RPMI8226 (cell line): Measurements from ENCODE around the gene NOS1AP.

Experiments used
- DNase-seq: peaks from one replicate; pipeline ENCODE4 v3.0.0-alpha.2; 2015

NOS1AP gene

GRCh38 chr1:162305969-162306368 is 236.5 kb downstream of the NOS1AP start:
- DNase-seq: no peak

GRCh38 chr1:162310337-162310736 is 240.8 kb downstream of the NOS1AP start:
- no peak for DNase-seq

DNA sequence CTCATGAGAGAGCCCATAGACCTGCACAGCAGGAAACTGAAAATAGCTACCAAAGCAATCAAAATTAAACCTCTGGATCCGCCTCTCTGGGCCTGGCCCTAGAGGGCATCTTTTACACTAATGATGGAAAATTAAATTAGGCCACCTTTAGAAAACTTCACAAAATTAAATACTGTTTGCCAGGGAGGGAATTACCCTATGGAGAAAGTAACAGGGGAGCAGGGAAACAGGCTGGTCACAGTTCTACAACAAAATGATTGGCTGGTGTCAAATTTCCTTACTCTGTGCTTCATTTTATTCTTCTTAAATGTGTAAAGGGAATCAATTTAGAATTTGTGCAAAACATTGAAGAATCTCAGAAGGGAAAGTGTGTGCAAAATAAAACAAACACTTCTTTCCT is 244.7 kb downstream of the NOS1AP start:
- DNase-seq: no peak

- no peak for DNase-seq
These were observed 246.2 kb downstream of the NOS1AP start for GRCh38 chr1:162315673-162316072.

GRCh38 chr1:162316187-162316586 is 246.7 kb downstream of the NOS1AP start:
- no peak for DNase-seq

- DNase-seq: no peak
These were observed 248.1 kb downstream of the NOS1AP start for GRCh38 chr1:162317621-162318020.

DNA sequence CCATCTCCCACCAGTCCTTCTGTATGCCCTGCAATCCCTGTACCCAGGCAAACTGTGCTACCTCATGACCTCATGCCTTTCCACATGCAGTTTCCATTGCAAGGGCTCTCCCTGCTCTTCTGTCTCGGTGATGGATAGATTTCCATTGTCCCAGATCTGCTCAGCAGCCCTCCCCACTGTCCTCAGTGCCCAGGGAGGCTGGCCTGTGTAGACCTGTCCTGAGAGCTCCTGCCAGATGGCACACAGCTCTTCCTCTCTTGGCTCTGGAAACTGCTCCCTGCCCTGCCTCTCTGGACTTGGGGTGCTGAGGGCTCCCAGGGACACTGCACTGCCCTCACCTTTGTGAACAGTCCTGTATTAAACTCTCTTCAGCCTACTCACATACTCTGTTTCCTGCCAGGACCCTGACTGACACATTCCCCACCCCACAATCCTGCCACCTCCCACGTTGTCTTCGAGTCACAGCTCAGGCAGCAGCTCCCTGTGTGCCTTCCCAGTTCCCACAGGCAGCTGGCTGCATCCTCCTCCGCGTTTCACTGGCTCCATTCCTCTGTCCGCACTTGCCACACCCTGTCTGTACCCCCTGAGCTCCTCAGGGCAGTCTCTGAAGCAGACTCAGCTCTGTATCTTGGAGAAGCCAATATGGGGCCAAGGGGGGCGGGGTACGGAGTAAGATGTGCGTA is 250.1 kb downstream of the NOS1AP start:
- DNase-seq: no peak

GRCh38 chr1:162321809-162322422 is 252.4 kb downstream of the NOS1AP start:
- DNase-seq: no peak

- no peak for DNase-seq
These were observed 253.5 kb downstream of the NOS1AP start for GRCh38 chr1:162323023-162323422.

DNA sequence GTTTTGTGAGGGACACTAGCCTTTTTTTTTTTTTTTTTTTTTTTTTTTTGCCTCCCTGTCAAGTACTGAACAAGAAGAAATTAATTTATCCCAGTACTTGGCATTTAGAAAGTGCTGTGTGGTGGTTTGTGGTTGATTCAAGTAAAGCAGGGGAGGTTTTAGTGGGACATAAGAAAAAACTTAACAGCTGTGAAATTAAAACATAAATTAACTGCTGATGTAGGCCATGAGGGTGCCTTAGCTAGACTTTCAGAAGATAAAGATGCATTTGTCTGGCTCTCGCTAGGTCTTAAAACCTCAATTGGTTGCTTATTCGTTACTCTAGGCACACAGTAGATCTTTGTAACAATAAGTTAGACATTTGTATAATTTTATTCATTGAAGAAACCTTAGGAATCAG is 254.9 kb downstream of the NOS1AP start:
- no peak for DNase-seq

- no peak for DNase-seq
These were observed 257.1 kb downstream of the NOS1AP start for GRCh38 chr1:162326559-162326958.

DNA sequence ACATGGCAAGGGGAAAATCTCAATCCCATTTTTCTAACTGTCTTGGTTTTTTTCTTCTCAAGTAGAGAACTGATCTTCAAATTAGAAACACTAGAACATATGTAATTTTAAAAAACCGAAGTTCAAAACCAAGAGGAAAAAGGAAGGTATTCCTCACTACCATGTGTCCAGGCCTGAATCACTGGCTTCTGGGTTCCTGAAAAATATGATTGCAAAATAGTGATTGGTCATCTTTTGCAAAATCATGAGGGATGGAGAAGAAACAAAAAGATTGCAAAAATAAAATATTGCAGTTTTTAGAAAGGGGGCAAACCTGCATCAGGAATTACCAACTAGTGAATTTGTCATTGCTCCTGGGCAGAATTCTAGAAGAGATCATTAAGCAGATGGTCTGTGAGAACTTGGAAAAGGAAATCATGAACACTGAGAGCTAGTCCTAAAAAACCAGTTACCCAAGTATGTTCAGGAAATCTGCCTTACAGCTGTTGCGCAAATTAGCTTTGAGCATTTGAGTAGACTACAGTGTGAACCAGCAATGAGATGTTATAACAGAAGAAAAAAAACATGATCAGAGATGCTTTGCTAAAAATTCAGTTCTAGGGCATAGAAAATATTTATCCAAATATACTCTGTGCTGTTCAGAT is 257.8 kb downstream of the NOS1AP start:
- no peak for DNase-seq

DNA sequence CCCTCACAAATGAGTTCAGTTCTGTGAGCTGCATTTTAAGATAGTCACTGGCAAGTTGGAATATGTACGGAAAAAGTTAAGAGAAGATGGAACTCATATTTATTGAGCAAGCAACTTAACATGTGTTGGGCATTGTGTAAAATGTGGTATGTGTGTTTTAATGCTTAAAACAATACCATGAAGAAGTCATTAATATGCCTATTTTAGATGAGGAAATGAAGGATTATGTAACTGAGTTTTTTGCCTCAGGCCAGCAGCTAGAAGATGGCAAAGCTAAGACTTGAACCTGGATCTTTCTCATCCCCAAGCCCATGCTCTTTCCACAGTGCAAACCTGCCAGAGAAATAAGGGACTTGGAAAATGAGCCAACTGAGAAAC is 258.3 kb downstream of the NOS1AP start:
- no peak for DNase-seq

DNA sequence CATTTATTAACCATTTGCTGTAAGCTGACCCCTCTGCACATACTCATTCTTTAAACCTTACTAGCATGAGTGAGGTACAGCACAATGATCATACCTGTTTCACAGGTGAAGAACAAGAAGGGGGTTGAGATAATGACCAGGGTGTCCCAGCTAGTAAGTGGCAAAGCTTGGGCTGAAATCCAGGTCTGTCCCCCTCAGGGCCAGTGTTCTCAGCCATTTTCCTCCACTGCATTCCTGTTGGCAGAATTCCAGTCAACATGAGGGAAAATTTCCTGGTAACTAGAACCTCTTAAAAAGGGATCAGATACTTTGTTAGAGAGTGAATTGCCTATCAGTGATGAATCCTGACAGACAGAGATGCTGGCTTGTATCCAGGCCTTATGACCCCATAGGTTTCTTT is 259.0 kb downstream of the NOS1AP start:
- DNase-seq: no peak

- DNase-seq: no peak
These were observed 260.3 kb downstream of the NOS1AP start for GRCh38 chr1:162329826-162330225.

- no peak for DNase-seq
These were observed 264.5 kb downstream of the NOS1AP start for GRCh38 chr1:162333991-162334390.

DNA sequence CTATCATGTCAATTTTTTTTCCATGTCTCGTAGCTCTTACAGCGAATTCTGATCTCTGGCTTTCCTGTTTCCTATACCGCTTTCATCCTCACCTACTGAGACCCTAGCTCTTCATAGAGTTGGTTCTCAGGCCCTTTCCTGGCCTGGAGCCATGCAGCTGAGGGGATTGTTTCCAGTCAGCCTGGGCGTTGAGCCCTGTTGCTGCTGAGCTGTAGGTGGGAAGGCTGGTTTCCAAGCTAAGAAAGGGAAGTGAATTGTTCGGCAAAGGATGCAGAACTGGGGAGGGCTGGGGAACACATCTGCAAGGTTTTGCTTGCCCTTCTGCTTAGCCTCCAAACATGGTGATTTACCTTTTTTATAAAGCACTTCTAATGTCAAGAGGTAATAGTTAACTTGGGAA is 265.6 kb downstream of the NOS1AP start:
- no peak for DNase-seq

- no peak for DNase-seq
These were observed 267.3 kb downstream of the NOS1AP start for GRCh38 chr1:162336621-162337285.

DNA sequence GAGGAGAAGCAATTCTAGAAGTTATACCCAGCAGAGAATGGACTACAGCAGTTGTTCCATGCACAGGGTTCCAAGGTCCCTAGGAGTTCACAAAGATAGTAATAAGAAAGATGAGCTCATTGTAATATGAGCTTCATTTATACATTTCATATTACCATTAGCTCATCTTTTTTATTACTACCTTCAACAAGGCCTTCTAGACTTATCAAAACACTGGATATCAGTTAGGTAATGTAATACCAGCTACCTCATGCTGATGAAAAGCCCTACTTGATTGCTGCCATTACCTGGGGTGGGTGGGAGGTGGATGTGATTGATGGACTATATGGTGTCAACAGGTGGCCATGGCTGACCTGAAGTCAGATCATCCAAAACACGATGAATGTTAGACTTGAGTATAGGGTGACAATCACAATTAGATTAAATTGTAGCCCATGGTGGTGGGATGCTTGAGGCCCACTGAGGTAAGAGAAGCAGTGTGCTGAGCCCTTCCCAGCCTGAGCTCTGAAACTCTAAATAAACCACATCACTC is 273.0 kb downstream of the NOS1AP start:
- DNase-seq: no peak

- no peak for DNase-seq
These were observed 274.0 kb downstream of the NOS1AP start for GRCh38 chr1:162343470-162343869.

DNA sequence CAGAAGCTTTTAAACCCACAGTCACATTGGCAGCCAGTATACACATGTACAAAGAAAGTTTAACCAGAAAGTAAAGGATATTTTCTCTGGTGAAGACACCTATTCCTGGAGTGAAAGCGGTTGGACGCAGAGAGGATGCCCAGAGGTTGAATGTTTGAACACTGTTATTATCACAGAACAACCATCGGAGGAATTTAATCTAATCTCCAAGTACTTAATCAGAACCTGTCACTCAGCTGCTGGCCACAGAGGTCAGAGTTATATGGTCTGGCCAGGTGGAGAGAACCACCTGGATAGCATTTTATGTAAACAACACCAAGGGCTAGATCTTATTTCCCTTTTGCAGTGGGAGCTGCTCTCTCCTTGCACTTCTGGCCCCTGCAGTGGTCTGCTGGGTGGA is 277.8 kb downstream of the NOS1AP start:
- DNase-seq: no peak

GRCh38 chr1:162349635-162350330 is 280.3 kb downstream of the NOS1AP start:
- DNase-seq: no peak

DNA sequence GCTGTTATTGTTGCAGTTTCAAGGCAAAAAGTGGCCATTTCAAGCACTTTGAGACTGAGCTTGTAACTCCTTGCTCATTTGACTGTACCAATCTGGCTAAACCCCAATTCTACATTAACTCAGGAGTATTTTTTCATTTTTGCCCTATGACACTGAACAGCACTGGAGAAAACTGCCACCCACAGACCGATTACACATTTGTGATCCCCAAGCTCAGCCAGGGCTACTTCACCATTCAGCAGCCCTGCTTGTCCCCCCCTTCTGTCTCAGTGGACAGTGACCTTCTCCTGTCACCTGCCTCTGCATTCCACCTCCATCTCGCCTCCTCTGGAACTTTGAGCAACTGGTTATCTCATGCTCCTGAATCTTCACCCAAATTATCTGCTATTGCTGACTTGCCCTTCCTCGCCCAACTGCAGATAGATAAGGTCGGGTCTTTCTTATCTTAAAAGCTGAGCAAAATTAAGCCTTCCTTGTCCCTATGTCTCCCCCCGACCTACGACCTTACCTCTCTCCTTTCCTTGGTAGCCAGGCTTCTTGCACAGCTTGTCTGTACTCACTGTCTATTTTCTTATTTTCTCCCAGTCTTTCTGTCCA is 281.9 kb downstream of the NOS1AP start:
- no peak for DNase-seq
